Neural progenitor cell (in vitro differentiated cells): ENCODE data around the gene CCDC78. TPM values are rescaled to one million over a fixed set of nuclear protein-coding genes. Genes with fewer than 3 reads are reported as not detected.

ENCODE experiments used
- DNase-seq: peaks from one replicate; pipeline ENCODE4 v3.0.0-alpha.2; 2016; ENCODE audit warnings: low spot score
- H2AFZ ChIP-seq: fragments of 200-600 bp; sonication (generic); replicated peaks from 2 replicates; pipeline ENCODE4 v1.6.1; 2016; ENCODE audit warnings: antibody characterized with exemption
- H3F3A ChIP-seq: fragments of 200-600 bp; sonication (generic); 2 replicates; pipeline ENCODE4 v1.6.1; 2016; ENCODE audit warnings: antibody characterized with exemption, low read depth
- H3K27ac ChIP-seq: fragments of 200-600 bp; sonication (generic); 2 replicates; pipeline ENCODE4 v1.5.1; 2016; ENCODE audit warnings: mild to moderate bottlenecking
- H3K27me3 ChIP-seq: fragments of 200-600 bp; sonication (generic); 2 replicates; pipeline ENCODE4 v1.6.1; 2016; ENCODE audit warnings: mild to moderate bottlenecking, moderate library complexity
- H3K36me3 ChIP-seq: fragments of 200-600 bp; sonication (generic); 2 replicates; pipeline ENCODE4 v1.5.1; 2016
- H3K4me1 ChIP-seq: fragments of 200-600 bp; sonication (generic); 2 replicates; pipeline ENCODE4 v1.6.1; 2016; ENCODE audit warnings: mixed run types
- H3K4me2 ChIP-seq: fragments of 200-600 bp; sonication (generic); 2 replicates; pipeline ENCODE4 v1.6.1; 2016
- H3K4me3 ChIP-seq: fragments of 200-600 bp; sonication (generic); 2 replicates; pipeline ENCODE4 v1.5.1; 2016
- H3K79me2 ChIP-seq: fragments of 200-600 bp; sonication (generic); 2 replicates; pipeline ENCODE4 v1.6.1; 2016; ENCODE audit warnings: low read depth
- H3K9ac ChIP-seq: fragments of 200-600 bp; sonication (generic); 2 replicates; pipeline ENCODE4 v1.6.1; 2016
- H3K9me3 ChIP-seq: fragments of 200-600 bp; sonication (generic); 2 replicates; pipeline ENCODE4 v1.5.1; 2016; ENCODE audit warnings: low read depth
- H4K20me1 ChIP-seq: fragments of 200-600 bp; sonication (generic); 2 replicates; pipeline ENCODE4 v1.6.1; 2016; ENCODE audit warnings: low read depth
- H3K27ac Mint-ChIP-seq: 3 replicates; pipeline ENCODE4 v1.8.0; 2021; ENCODE audit warnings: mixed read lengths
- H3K27me3 Mint-ChIP-seq: 2 replicates; pipeline ENCODE4 v1.8.0; 2022; ENCODE audit warnings: low read depth, mild to moderate bottlenecking, inconsistent platforms, moderate library complexity, mixed read lengths; ENCODE audit not compliant: insufficient read depth
- H3K36me3 Mint-ChIP-seq: 3 replicates; pipeline ENCODE4 v1.8.0; 2021; ENCODE audit warnings: mixed read lengths
- H3K4me1 Mint-ChIP-seq: 3 replicates; pipeline ENCODE4 v1.8.0; 2021; ENCODE audit warnings: mixed read lengths
- H3K4me3 Mint-ChIP-seq: 3 replicates; pipeline ENCODE4 v1.8.0; 2021; ENCODE audit warnings: mild to moderate bottlenecking, moderate library complexity, mixed read lengths
- H3K9me3 Mint-ChIP-seq: 3 replicates; pipeline ENCODE4 v1.8.0; 2020; ENCODE audit warnings: mixed read lengths
- CTCF ChIP-seq: fragments of 200-600 bp; sonication (generic); IDR thresholded peaks from 2 replicates; pipeline ENCODE4 v1.5.1; 2017; ENCODE audit warnings: antibody characterized with exemption, mild to moderate bottlenecking
- EZH2 ChIP-seq: fragments of 200-600 bp; sonication (generic); IDR thresholded peaks from 2 replicates; pipeline ENCODE4 v1.6.1; 2017; ENCODE audit warnings: antibody characterized with exemption, mild to moderate bottlenecking, moderate library complexity
- EZH2phosphoT487 ChIP-seq: fragments of 200-600 bp; sonication (generic); IDR thresholded peaks from 2 replicates; pipeline ENCODE4 v1.6.1; 2017; ENCODE audit warnings: antibody characterized with exemption
- total RNA-seq: library from RNA; depleted of rRNA; stranded (reverse); fragments of >200 nt; gene quantifications from 2 replicates; pipeline ENCODE4 v1.2.3, GENCODE V29; 2015; ENCODE audit warnings: low replicate concordance

CCDC78 gene
- total RNA-seq, 1 donor from 2014 or later, result 0.67 TPM

- TF ChIP-seq EZH2phosphoT487 (no peak), EZH2 (no peak)
- Mint-ChIP-seq H3K4me1 (peaks cover 11% of the 10 kb centered on the region), H3K9me3 (peaks cover 2% of the 10 kb centered on the region), H3K27me3 (peaks cover 7% of the 10 kb centered on the region), H3K27ac (no peak overlapping the region), H3K36me3 (no peaks in the 10 kb centered on the region), H3K4me3 (no peak overlapping the region)
- Histone ChIP-seq H4K20me1 (no peaks in the 10 kb centered on the region), H3K4me2 (no peak overlapping the region), H3K9ac (no peak overlapping the region), H2AFZ (no peak overlapping the region), H3K4me1 (peaks cover 8% of the 10 kb centered on the region), H3F3A (peaks cover 7% of the 10 kb centered on the region), H3K79me2 (no peaks in the 10 kb centered on the region), H3K27me3 (no peaks in the 10 kb centered on the region), H3K9me3 (no peaks in the 10 kb centered on the region), H3K4me3 (no peak overlapping the region), H3K27ac (no peak overlapping the region), H3K36me3 (no peaks in the 10 kb centered on the region)
- DNase-seq, result no peak
Measured at GRCh38 chr16:762595-763268, 36.5 kb upstream of the CCDC78 start.

GRCh38 chr16:761625-762513 is 35.6 kb upstream of the CCDC78 start:
- Histone ChIP-seq H4K20me1 (no peaks in the 10 kb centered on the region), H3K36me3 (no peaks in the 10 kb centered on the region), H3F3A (peaks cover 7% of the 10 kb centered on the region), H2AFZ (no peak overlapping the region), H3K9me3 (no peaks in the 10 kb centered on the region), H3K9ac (no peak overlapping the region), H3K27me3 (no peaks in the 10 kb centered on the region), H3K27ac (no peak overlapping the region), H3K4me3 (no peak overlapping the region), H3K4me2 (no peak overlapping the region), H3K4me1 (peaks cover 8% of the 10 kb centered on the region), H3K79me2 (no peaks in the 10 kb centered on the region)
- Mint-ChIP-seq H3K27ac (no peak overlapping the region), H3K27me3 (peaks cover 7% of the 10 kb centered on the region), H3K4me3 (no peak overlapping the region), H3K36me3 (no peaks in the 10 kb centered on the region), H3K9me3 (peaks cover 5% of the 10 kb centered on the region), H3K4me1 (peaks cover 14% of the 10 kb centered on the region)
- TF ChIP-seq EZH2phosphoT487 (no peak), EZH2 (no peak), CTCF (no peak)
- peak; percentile 53 for DNase-seq

- Mint-ChIP-seq H3K36me3 (no peaks in the 10 kb centered on the region), H3K9me3 (peaks cover 10% of the 10 kb centered on the region), H3K27ac (peak within 1 kb of the TSS; percentile 97), H3K27me3 (peaks cover 7% of the 10 kb centered on the region), H3K4me1 (peaks cover 11% of the 10 kb centered on the region), H3K4me3 (peak within 1 kb of the TSS; percentile 76)
- Histone ChIP-seq H2AFZ (no peak within 1 kb of the TSS), H3K9me3 (no peaks in the 10 kb centered on the region), H3K36me3 (no peaks in the 10 kb centered on the region), H3K4me1 (peaks cover 8% of the 10 kb centered on the region), H3K27ac (peak within 1 kb of the TSS; percentile 30), H3K9ac (no peak within 1 kb of the TSS), H3K4me2 (no peak within 1 kb of the TSS), H3K79me2 (no peaks in the 10 kb centered on the region), H3K27me3 (no peaks in the 10 kb centered on the region), H3F3A (peaks cover 7% of the 10 kb centered on the region), H4K20me1 (no peaks in the 10 kb centered on the region), H3K4me3 (no peak within 1 kb of the TSS)
- TF ChIP-seq CTCF (no peak), EZH2 (no peak), EZH2phosphoT487 (no peak)
- DNase-seq, result no peak
Measured at GRCh38 chr16:760545-761343, 34.5 kb upstream of the CCDC78 start, which contains the start of gene MSLN. Gene MSLN (plus strand): TSS chr16:760734. CDS start chr16:762681, 1,947 bp downstream.
